Mesangial cell (primary cell): ENCODE data around the gene STX8. TPM values are rescaled to one million over a fixed set of nuclear protein-coding genes. Genes with fewer than 3 reads are reported as not detected.

Experiments used
- total RNA-seq: library from RNA; depleted of rRNA; stranded (reverse); fragments of >200 nt; gene quantifications from 2 replicates; pipeline ENCODE4 v1.2.3, GENCODE V29; 2015

STX8 gene
- total RNA-seq: 43.2 and 47.4 TPM in 2 replicates

GRCh38 chr17:9575381-9576101, at the start of gene STX8:
Gene STX8 (minus strand): TSS chr17:9575820. CDS start chr17:9575808, 12 bp downstream.

GRCh38 chr17:9576521-9577372, 1.1 kb upstream of the STX8 start, which contains the start of gene CFAP52:
Gene CFAP52 (plus strand): TSS chr17:9576642. CDS start chr17:9576696, 54 bp downstream.

Other genes with a start within 250 kb of the STX8 start
- not detected in 2 replicates for gene CFAP52, start 822 bp upstream of the STX8 start, total RNA-seq
- 4.6 and 8.4 TPM in 2 replicates for gene USP43, start 69.7 kb upstream of the STX8 start, total RNA-seq
- not detected in 2 replicates for gene DHRS7C, start 215.8 kb upstream of the STX8 start, total RNA-seq
- not detected in 2 replicates for gene GSG1L2, start 246.3 kb upstream of the STX8 start, total RNA-seq